ENCODE results near the gene C9orf50. TPM values are rescaled to one million over a fixed set of nuclear protein-coding genes. Genes with fewer than 3 reads are reported as not detected.

C9orf50 gene
- total and polyA plus RNA-seq, 3 experiments from 2014 or later: not detected

DNA sequence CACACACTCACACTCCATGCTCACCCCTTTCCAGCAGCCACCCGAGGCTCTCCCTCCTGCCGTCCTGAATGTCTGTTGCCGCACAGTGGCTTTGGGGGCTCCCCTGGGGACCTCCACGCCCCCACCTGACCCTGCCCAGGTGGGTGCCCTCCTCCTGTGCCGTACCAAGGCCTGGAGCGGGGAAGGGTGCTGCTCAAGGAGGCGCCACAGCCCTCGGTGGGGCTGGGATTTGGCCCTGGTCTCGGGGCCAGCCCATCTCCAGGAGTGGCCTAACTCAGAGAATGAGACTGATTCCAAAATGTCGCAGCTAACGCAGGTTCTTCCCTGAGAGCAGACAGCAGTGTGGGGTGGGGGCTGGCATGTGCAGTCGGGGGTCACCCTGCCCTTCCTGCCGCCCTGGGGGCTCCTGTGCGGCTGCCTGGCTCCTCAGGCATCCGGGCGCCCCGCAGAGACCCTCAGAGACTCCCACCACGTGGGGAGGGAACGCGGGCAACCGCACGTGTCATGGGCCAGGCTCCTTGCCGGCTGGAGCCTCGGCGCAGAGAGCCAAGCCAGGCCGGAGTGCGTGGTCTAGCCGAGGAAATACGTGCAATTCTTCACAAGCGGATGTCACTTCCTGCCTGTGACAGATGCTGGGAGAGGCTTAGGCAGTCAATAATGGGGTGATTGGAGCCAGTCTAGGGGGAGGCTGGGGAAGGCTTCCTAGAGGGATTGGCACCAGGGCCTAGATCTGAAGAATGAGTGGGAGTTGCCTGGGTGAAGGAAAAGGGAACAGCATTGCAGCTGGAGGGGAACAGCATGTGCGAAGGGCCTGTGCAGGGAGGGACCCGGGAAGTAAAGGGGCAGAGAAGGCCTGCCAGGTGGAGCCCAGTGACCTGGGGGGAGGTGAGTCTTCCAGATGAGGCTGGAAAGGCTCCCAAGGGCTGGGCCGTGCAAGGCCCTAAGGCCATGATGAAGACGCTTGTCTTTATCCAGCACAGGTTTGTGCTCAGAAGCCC lies 44.1 kb downstream of the C9orf50 start:
- no peaks in the 10 kb centered on the region for H3K36me3 ChIP-seq (ENCODE audit: insufficient read depth, low read length)
- H3K4me1 ChIP-seq (ENCODE audit: insufficient read depth, low read length): peaks cover 15% of the 10 kb centered on the region
- Mint-ChIP-seq H3K4me1 (peaks cover 20 to 25% (median 23%) of the 10 kb centered on the region in 3 donors), H3K27me3 (peaks cover 1 to 3% of the 10 kb centered on the region in 2 donors), H3K27ac (peak overlapping the region in 1 of 8 donors; percentile 27), H3K4me3 (no peak overlapping the region), H3K9me3 (no peaks in the 10 kb centered on the region), H3K36me3 (peaks cover 0 to 7% (median 2%) of the 10 kb centered on the region in 3 donors)
- ChIA-PET CTCF (no interaction called here), POLR2A (no interaction called here)
- no peak overlapping the region for H3K27ac ChIP-seq (ENCODE audit: low read depth, low read length)
- no peak overlapping the region for H3K4me3 ChIP-seq (ENCODE audit: low read length)
- H3K9me3 ChIP-seq (ENCODE audit: low read length): no peaks in the 10 kb centered on the region
- DNase-seq: no peak
- H3K27me3 ChIP-seq (ENCODE audit: insufficient read depth, low read length, poor library complexity, severe bottlenecking): no peaks in the 10 kb centered on the region

DNA sequence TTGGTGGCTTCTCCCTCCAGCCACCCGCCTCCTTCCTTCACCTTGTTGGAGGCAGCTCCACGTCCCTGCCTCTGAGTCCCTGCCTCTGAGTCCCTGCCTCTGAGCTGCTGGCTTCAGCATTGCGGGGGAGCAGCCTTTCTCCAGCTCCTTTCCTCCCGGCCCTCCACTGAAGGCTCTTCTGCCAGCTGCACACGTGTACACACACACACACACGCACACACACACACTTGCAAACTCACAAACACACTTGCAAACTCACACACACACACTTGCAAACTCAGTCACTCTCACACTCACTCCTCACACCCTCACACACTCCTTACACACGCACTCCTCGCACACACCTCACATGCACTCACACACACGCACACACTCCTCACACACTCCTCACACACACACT lies 45.1 kb downstream of the C9orf50 start:
- H3K4me1 Mint-ChIP-seq: peaks cover 18 to 20% (median 18%) of the 10 kb centered on the region in 3 donors
- peak overlapping the region in 1 of 8 donors; percentile 83 for H3K27ac Mint-ChIP-seq
- no peak overlapping the region for H3K27ac ChIP-seq (ENCODE audit: low read depth, low read length)
- H3K4me1 ChIP-seq (ENCODE audit: insufficient read depth, low read length): peaks cover 15% of the 10 kb centered on the region
- POLR2A ChIA-PET: no interaction called here
- H3K9me3 ChIP-seq (ENCODE audit: low read length): no peaks in the 10 kb centered on the region
- H3K27me3 Mint-ChIP-seq: peaks cover 4 to 7% of the 10 kb centered on the region in 2 donors
- no peaks in the 10 kb centered on the region for H3K27me3 ChIP-seq (ENCODE audit: insufficient read depth, low read length, poor library complexity, severe bottlenecking)
- H3K4me3 ChIP-seq (ENCODE audit: low read length): no peak overlapping the region
- peaks cover 0 to 7% (median 2%) of the 10 kb centered on the region in 3 donors for H3K36me3 Mint-ChIP-seq
- CTCF ChIA-PET: no interaction called here
- peak overlapping the region in 1 of 7 donors; percentile 41 for H3K4me3 Mint-ChIP-seq
- H3K9me3 Mint-ChIP-seq: no peaks in the 10 kb centered on the region
- DNase-seq: no peak
- H3K36me3 ChIP-seq (ENCODE audit: insufficient read depth, low read length): no peaks in the 10 kb centered on the region

DNA sequence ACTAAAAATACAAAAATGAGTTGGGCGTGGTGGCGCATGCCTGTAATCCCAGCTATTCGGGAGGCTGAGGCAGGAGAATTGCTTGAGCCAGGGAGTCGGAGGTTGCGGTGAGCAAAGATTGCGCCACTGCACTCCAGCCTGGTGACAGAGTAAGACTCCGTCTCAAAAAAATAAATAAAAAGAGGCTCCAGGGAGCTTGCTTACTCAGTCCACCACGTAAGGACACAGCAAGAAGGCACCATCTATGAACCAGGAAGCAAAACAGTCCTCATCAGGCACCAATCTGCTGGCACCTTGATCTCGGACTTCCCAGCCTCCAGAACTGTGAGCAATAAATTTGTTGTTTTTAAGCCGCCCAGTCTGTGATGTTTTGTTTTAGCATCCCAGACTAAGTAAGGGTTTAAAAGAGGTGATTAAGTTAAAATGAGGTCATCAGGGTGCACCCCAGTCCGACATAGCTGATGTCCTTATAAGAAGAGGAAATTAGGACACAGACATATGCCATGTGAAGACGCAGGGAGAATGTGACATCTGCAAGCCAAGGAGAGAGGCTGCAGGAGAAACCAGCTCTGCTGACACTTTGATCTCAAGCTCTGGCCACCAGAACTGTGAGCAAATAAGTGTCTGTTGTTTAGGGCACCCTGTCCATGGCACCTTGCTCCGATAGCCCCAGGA lies 45.9 kb downstream of the C9orf50 start:
- CTCF ChIA-PET: interaction anchor here (1.4 kb wide), 1 partner anchor 435 kb away, joined by 3 read pairs; no protein-coding TSS in a partner anchor

DNA sequence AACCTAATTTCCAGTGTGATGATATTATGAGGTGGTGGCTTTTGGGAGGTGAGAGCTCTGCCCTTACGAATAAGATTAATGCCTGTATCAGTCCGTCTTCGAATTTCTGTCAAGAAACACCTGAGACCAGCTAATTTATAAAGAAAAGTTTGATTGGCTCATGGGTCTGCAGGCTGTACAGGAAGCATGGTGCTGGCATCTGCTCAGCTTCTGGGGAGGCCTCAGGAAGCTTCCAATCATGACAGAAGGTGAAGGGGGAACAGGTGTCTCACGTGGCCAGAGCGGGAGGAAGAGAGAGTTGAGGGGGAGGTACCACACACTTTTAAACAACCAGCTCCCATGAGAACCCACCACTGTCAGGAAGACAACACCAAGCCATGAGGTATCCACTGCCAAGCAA lies 46.9 kb downstream of the C9orf50 start:
- H3K9me3 Mint-ChIP-seq: no peaks in the 10 kb centered on the region
- H3K27ac ChIP-seq (ENCODE audit: low read depth, low read length): no peak overlapping the region
- H3K4me1 Mint-ChIP-seq: peaks cover 6 to 11% (median 8%) of the 10 kb centered on the region in 3 donors
- H3K27me3 ChIP-seq (ENCODE audit: insufficient read depth, low read length, poor library complexity, severe bottlenecking): peaks cover 10% of the 10 kb centered on the region
- H3K36me3 Mint-ChIP-seq: peaks cover 0 to 7% (median 2%) of the 10 kb centered on the region in 3 donors
- H3K9me3 ChIP-seq (ENCODE audit: low read length): no peaks in the 10 kb centered on the region
- peaks cover 15 to 18% of the 10 kb centered on the region in 2 donors for H3K27me3 Mint-ChIP-seq
- H3K36me3 ChIP-seq (ENCODE audit: insufficient read depth, low read length): no peaks in the 10 kb centered on the region
- H3K27ac Mint-ChIP-seq: no peak overlapping the region
- H3K4me1 ChIP-seq (ENCODE audit: insufficient read depth, low read length): no peaks in the 10 kb centered on the region
- POLR2A ChIA-PET: no interaction called here
- DNase-seq: no peak
- no peak overlapping the region for H3K4me3 ChIP-seq (ENCODE audit: low read length)
- H3K4me3 Mint-ChIP-seq: no peak overlapping the region
- CTCF ChIA-PET: interaction anchor here (1.4 kb wide), 1 partner anchor 434 kb away, joined by 3 read pairs; no protein-coding TSS in a partner anchor

More for the DNA sequence above, 45.9 kb downstream of the C9orf50 start:
- H3K9me3 Mint-ChIP-seq: no peaks in the 10 kb centered on the region
- Histone ChIP-seq H3K27ac (ENCODE audit: low read depth, low read length) (no peak overlapping the region), H3K9me3 (ENCODE audit: low read length) (no peaks in the 10 kb centered on the region), H3K4me1 (ENCODE audit: insufficient read depth, low read length) (peaks cover 7% of the 10 kb centered on the region), H3K27me3 (ENCODE audit: insufficient read depth, low read length, poor library complexity, severe bottlenecking) (peaks cover 1% of the 10 kb centered on the region), H3K36me3 (ENCODE audit: insufficient read depth, low read length) (no peaks in the 10 kb centered on the region), H3K4me3 (ENCODE audit: low read length) (no peak overlapping the region)
- peaks cover 0 to 7% (median 2%) of the 10 kb centered on the region in 3 donors for H3K36me3 Mint-ChIP-seq
- POLR2A ChIA-PET: no interaction called here
- DNase-seq: no peak
- no peak overlapping the region for H3K27ac Mint-ChIP-seq
- H3K4me1 Mint-ChIP-seq: peaks cover 11 to 13% (median 12%) of the 10 kb centered on the region in 3 donors
- H3K4me3 Mint-ChIP-seq: no peak overlapping the region
- H3K27me3 Mint-ChIP-seq: peaks cover 6 to 11% of the 10 kb centered on the region in 2 donors

DNA sequence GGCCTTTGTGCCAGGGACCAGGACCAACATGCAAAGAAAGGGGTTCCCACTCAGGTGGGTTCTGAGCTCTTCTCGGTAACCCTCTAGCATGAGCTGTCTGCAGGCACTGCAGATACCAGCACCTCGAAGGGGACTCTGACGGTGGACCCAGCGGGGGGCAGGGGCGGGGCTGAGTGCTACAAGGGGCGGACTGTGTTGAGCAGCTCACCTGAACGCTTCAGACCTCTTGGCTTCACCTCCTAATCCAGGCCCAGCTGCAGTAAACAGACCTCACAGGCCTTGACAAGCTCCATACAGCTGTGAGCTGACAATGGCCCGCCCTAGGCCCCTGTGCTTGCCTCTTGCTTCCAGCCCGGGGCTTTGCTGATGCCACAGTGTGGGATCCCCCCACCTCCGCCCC lies 48.4 kb downstream of the C9orf50 start:
- Mint-ChIP-seq H3K9me3 (no peaks in the 10 kb centered on the region), H3K27ac (peak overlapping the region in 1 of 8 donors; percentile 54), H3K36me3 (peaks cover 0 to 7% (median 2%) of the 10 kb centered on the region in 3 donors), H3K4me1 (peaks cover 10 to 18% (median 14%) of the 10 kb centered on the region in 3 donors), H3K4me3 (no peak overlapping the region), H3K27me3 (peaks cover 21 to 25% of the 10 kb centered on the region in 2 donors)
- no peak overlapping the region for H3K27ac ChIP-seq (ENCODE audit: low read depth, low read length)
- H3K9me3 ChIP-seq (ENCODE audit: low read length): no peaks in the 10 kb centered on the region
- no peak for DNase-seq
- no peaks in the 10 kb centered on the region for H3K36me3 ChIP-seq (ENCODE audit: insufficient read depth, low read length)
- ChIA-PET POLR2A (interaction anchor here (0.6 kb wide), 1 partner anchor 13 kb away, joined by 3 read pairs; no protein-coding TSS in a partner anchor), CTCF (no interaction called here)
- H3K4me3 ChIP-seq (ENCODE audit: low read length): no peak overlapping the region
- no peaks in the 10 kb centered on the region for H3K4me1 ChIP-seq (ENCODE audit: insufficient read depth, low read length)
- H3K27me3 ChIP-seq (ENCODE audit: insufficient read depth, low read length, poor library complexity, severe bottlenecking): peaks cover 18% of the 10 kb centered on the region

DNA sequence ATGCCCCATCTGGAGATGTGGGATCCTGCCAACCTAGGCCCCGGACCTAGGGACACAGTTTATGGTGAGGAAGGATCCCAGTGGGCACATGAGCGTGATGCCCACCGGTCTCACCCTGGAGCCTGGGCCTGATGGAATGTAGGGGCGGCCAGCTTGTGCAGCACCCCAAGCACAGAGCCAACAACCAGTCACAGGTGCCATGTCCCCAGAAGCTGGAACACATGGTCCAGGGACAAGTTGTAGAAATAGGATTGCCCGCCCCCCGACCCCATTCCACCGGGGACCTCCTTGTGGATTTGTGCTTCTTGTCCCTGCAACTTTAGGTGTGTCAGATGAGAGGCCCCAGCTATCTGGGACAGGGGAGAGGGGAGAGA lies 48.9 kb downstream of the C9orf50 start:
- ChIA-PET POLR2A (no interaction called here), CTCF (no interaction called here)
- Histone ChIP-seq H3K36me3 (ENCODE audit: insufficient read depth, low read length) (no peaks in the 10 kb centered on the region), H3K4me3 (ENCODE audit: low read length) (no peak overlapping the region), H3K4me1 (ENCODE audit: insufficient read depth, low read length) (no peaks in the 10 kb centered on the region), H3K27ac (ENCODE audit: low read depth, low read length) (no peak overlapping the region), H3K9me3 (ENCODE audit: low read length) (no peaks in the 10 kb centered on the region), H3K27me3 (ENCODE audit: insufficient read depth, low read length, poor library complexity, severe bottlenecking) (peaks cover 18% of the 10 kb centered on the region)
- H3K4me1 Mint-ChIP-seq: peaks cover 10 to 18% (median 14%) of the 10 kb centered on the region in 3 donors
- H3K36me3 Mint-ChIP-seq: peaks cover 0 to 7% (median 2%) of the 10 kb centered on the region in 3 donors
- peaks cover 25 to 29% of the 10 kb centered on the region in 2 donors for H3K27me3 Mint-ChIP-seq
- peak overlapping the region in 1 of 7 donors; percentile 67 for H3K4me3 Mint-ChIP-seq
- no peaks in the 10 kb centered on the region for H3K9me3 Mint-ChIP-seq
- H3K27ac Mint-ChIP-seq: peak overlapping the region in 1 of 8 donors; percentile 54
- DNase-seq: no peak

DNA sequence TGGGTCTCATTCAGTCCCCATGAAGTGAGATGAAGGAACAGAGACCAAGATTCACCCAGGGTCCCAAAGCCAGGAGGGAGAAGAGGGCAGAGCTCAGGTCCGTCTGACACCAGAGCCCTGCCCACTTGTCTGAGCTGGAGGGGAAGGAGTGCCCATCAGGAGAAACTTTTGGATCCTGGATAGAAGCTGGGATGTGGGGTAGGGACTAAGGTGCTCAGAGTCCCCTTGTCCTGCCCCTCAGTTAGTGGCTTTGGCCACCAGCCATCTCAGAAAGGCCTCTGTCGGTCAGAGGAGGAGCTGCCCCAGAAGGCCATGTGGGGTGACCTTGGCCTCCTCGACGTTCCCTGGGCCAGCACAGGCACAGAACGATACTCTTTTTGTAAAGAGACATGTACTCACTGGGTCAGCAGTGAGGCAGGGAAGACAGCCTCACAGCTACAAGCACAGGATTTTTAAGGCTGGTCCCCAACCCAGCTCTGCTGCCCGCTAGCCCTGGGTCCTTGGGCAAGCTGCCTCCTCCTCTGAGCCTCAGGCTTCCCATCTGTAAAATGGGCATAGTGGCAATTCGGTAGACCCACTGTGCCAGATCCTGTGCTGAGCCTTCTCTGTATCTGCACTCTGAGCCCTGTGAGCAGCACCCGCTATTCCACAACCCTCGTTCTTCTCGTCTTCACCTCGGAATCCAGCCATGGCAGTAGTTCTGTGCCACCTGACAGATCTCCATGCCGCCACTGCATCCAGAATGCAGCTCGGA lies 49.4 kb downstream of the C9orf50 start:
- Histone ChIP-seq H3K9me3 (ENCODE audit: low read length) (no peaks in the 10 kb centered on the region), H3K27me3 (ENCODE audit: insufficient read depth, low read length, poor library complexity, severe bottlenecking) (peaks cover 18% of the 10 kb centered on the region), H3K27ac (ENCODE audit: low read depth, low read length) (peak overlapping the region; percentile 24), H3K4me3 (ENCODE audit: low read length) (no peak overlapping the region), H3K36me3 (ENCODE audit: insufficient read depth, low read length) (no peaks in the 10 kb centered on the region), H3K4me1 (ENCODE audit: insufficient read depth, low read length) (no peaks in the 10 kb centered on the region)
- no peak for DNase-seq
- H3K9me3 Mint-ChIP-seq: no peaks in the 10 kb centered on the region
- H3K36me3 Mint-ChIP-seq: peaks cover 0 to 7% (median 2%) of the 10 kb centered on the region in 3 donors
- peak overlapping the region in 1 of 7 donors; percentile 67 for H3K4me3 Mint-ChIP-seq
- CTCF ChIA-PET: interaction anchor here (1.2 kb wide), 1 partner anchor 8 kb away, joined by 6 read pairs; no protein-coding TSS in a partner anchor
- H3K4me1 Mint-ChIP-seq: peaks cover 10 to 18% (median 14%) of the 10 kb centered on the region in 3 donors
- peaks cover 26 to 32% of the 10 kb centered on the region in 2 donors for H3K27me3 Mint-ChIP-seq
- H3K27ac Mint-ChIP-seq: no peak overlapping the region
- POLR2A ChIA-PET: no interaction called here
